A549 (cell line): ENCODE data around the gene ZNF747. TPM values are rescaled to one million over a fixed set of nuclear protein-coding genes. Genes with fewer than 3 reads are reported as not detected.

Source experiments
- ATAC-seq, 2 experiments: fragments of 200-7000 bp in 1 of 2; fragments of >200 bp in 1 of 2; cut with Nextera tagmentation in 1 of 2; cut with Tn5 transposase in 1 of 2; 3 replicates each; pipeline versions ENCODE4 v1.8.0 to v1.9.1; 2018 to 2020; ENCODE audit warnings: mild to moderate bottlenecking in 1 of 2, moderate library complexity in 1 of 2
- CTCF ChIA-PET: fragments of 300-600 bp; sonication (Branson Sonifier 250); formaldehyde crosslinking; extraction: SDS; loops from one replicate; lab custom pipeline; 2021; ENCODE audit warnings: antibody characterized with exemption, inconsistent platforms; lab: Yijun Ruan, JAX
- POLR2A ChIA-PET: fragments of 350-600 bp; formaldehyde crosslinking; extraction: SDS; loops from one replicate; lab custom pipeline; 2021; ENCODE audit warnings: antibody characterized with exemption, inconsistent platforms; lab: Yijun Ruan, JAX
- DNase-seq, 2 experiments: peaks; one replicate each; pipeline versions ENCODE4 v3.0.0 to v3.0.0-alpha.2; 2011 to 2016; ENCODE audit warnings: low read depth in 1 of 2, low spot score in 1 of 2
- FAIRE-seq: peaks from 2 replicates; lab custom pipeline; 2011; peaks lifted over from hg19 to GRCh38; lab: Jason Lieb, UNC
- H3K27ac ChIP-seq, 2 experiments: fragments of >200 bp; sonication (Bioruptor Twin); formaldehyde crosslinking; 3 replicates each; pipeline ENCODE4 v1.5.1; 2016 to 2017
- H3K4me1 ChIP-seq: fragments of >200 bp; sonication (Bioruptor Twin); formaldehyde crosslinking; 3 replicates; pipeline ENCODE4 v1.6.1; 2016
- H3K4me2 ChIP-seq: fragments of >200 bp; sonication (Bioruptor Twin); formaldehyde crosslinking; 3 replicates; pipeline ENCODE4 v1.6.1; 2016
- H3K4me3 ChIP-seq: fragments of >200 bp; sonication (Bioruptor Twin); formaldehyde crosslinking; 3 replicates; pipeline ENCODE4 v1.5.1; 2016
- H3K9me3 ChIP-seq: fragments of >200 bp; sonication (Bioruptor Twin); formaldehyde crosslinking; 3 replicates; pipeline ENCODE4 v1.6.1; 2016
- CBX8 ChIP-seq: fragments of 200-600 bp; sonication (generic); IDR thresholded peaks from 2 replicates; pipeline ENCODE4 v1.6.1; 2016
- CEBPB ChIP-seq, 2 experiments: fragments of >200 bp in 1 of 2; sonication (Bioruptor Twin) in 1 of 2; formaldehyde crosslinking in 1 of 2; IDR thresholded peaks; 2 replicates each; pipeline ENCODE4 v1.6.1; 2012 to 2016
- ELK1 ChIP-seq: fragments of 150-350 bp; IDR thresholded peaks from 2 replicates; pipeline ENCODE4 v1.6.1; 2014; ENCODE audit warnings: low read depth, mild to moderate bottlenecking, low read length
- EP300 ChIP-seq, 2 experiments: fragments of >200 bp; sonication (Bioruptor Twin); formaldehyde crosslinking; IDR thresholded peaks; 2 replicates in 1 of 2; 3 replicates in 1 of 2; pipeline ENCODE4 v1.6.1; 2016 to 2017
- ESRRA ChIP-seq: fragments of 150-350 bp; IDR thresholded peaks from 2 replicates; pipeline ENCODE4 v1.6.1; 2014; ENCODE audit warnings: mild to moderate bottlenecking, low read length, borderline replicate concordance
- FOSB ChIP-seq: fragments of 250-450 bp; sonication (Bioruptor Pico); IDR thresholded peaks from 2 replicates; pipeline ENCODE4 v1.5.0; 2020; ENCODE audit warnings: mild to moderate bottlenecking, moderate library complexity
- HMGXB4 ChIP-seq: fragments of 250-450 bp; sonication (Bioruptor Pico); IDR thresholded peaks from 2 replicates; pipeline ENCODE4 v1.5.0; 2021; ENCODE audit warnings: mild to moderate bottlenecking, moderate library complexity, borderline replicate concordance
- HOXA7 ChIP-seq: fragments of 250-450 bp; sonication (Bioruptor Pico); IDR thresholded peaks from 2 replicates; pipeline ENCODE4 v1.5.0; 2020; ENCODE audit warnings: mild to moderate bottlenecking, moderate library complexity
- JUNB ChIP-seq: fragments of >200 bp; sonication (Bioruptor Twin); formaldehyde crosslinking; IDR thresholded peaks from 2 replicates; pipeline ENCODE4 v1.6.1; 2016
- KDM5A ChIP-seq: fragments of 200-600 bp; sonication (generic); IDR thresholded peaks from 2 replicates; pipeline ENCODE4 v1.6.1; 2016; ENCODE audit warnings: antibody characterized with exemption, mild to moderate bottlenecking
- MAFK ChIP-seq: fragments of 450-650 bp; IDR thresholded peaks from 2 replicates; pipeline ENCODE4 v1.6.1; 2014; ENCODE audit not compliant: partially characterized antibody
- NFE2L2 ChIP-seq: fragments of 150-350 bp; conservative IDR thresholded peaks from 2 replicates; pipeline ENCODE4 v1.6.1; 2014; ENCODE audit warnings: low read length
- NPAS2 ChIP-seq: fragments of 250-450 bp; sonication (Bioruptor Pico); IDR thresholded peaks from 2 replicates; pipeline ENCODE4 v1.8.0; 2022; ENCODE audit warnings: mild to moderate bottlenecking, moderate library complexity, borderline replicate concordance
- PBX3 ChIP-seq: IDR thresholded peaks from 2 replicates; pipeline ENCODE4 v1.6.1; 2012
- PHF8 ChIP-seq: fragments of 200-600 bp; sonication (generic); IDR thresholded peaks from 2 replicates; pipeline ENCODE4 v1.6.1; 2016; ENCODE audit warnings: low read depth, mild to moderate bottlenecking, antibody characterized with exemption, moderate library complexity, borderline replicate concordance
- ZC3H11A ChIP-seq: fragments of 450-650 bp; IDR thresholded peaks from 2 replicates; pipeline ENCODE4 v1.6.1; 2014; ENCODE audit warnings: antibody characterized with exemption, mild to moderate bottlenecking
- ZNF302 ChIP-seq: fragments of 250-450 bp; sonication (Bioruptor Pico); IDR thresholded peaks from 2 replicates; pipeline ENCODE4 v1.9.0; 2021; ENCODE audit warnings: inconsistent platforms, mild to moderate bottlenecking, moderate library complexity
- WGBS: methylation state at CpG from one replicate; pipeline ENCODE4 v1.1.6; 2017; ENCODE audit errors: missing lambda C conversion rate; 5-methylcytosine and 5-hydroxymethylcytosine counted together
- polyA plus RNA-seq, 4 experiments: library from polyadenylated mRNA; depleted of rRNA in 3 of 4; stranded (reverse); fragments of >200 nt; fragmentation: RNase III in 1 of 4; extraction: RNeasy Plus Mini Kit Qiagen cat#74134 plus additional on column Dnase treatment in 1 of 4; gene quantifications; 2 replicates in 3 of 4; 3 replicates in 1 of 4; pipeline ENCODE4 v1.2.3, GENCODE V29; 2011 to 2017
- TF ChIP-seq, protein P1 (sequence below): fragments of 200-600 bp; sonication (generic); IDR thresholded peaks from 2 replicates; pipeline ENCODE4 v1.6.1; 2016; ENCODE audit warnings: antibody characterized with exemption, mild to moderate bottlenecking, moderate library complexity
- TF ChIP-seq, protein P2 (sequence below): fragments of 450-650 bp; IDR thresholded peaks from 2 replicates; pipeline ENCODE4 v1.6.1; 2014; ENCODE audit warnings: antibody characterized with exemption
- TF ChIP-seq, protein P3 (sequence below): fragments of >200 bp; sonication (Bioruptor Twin); formaldehyde crosslinking; IDR thresholded peaks from 2 replicates; pipeline ENCODE4 v1.6.1; 2016
- TF ChIP-seq, protein P4 (sequence below): fragments of 250-450 bp; sonication (Bioruptor Pico); IDR thresholded peaks from 2 replicates; pipeline ENCODE4 v1.5.0; 2020; ENCODE audit warnings: low read depth, mild to moderate bottlenecking, moderate library complexity

ZNF747 gene
- polyA plus RNA-seq, 2 of the 4 experiments (the other 2 are of a cell fraction) = 4.8 to 5.0 TPM

DNA sequence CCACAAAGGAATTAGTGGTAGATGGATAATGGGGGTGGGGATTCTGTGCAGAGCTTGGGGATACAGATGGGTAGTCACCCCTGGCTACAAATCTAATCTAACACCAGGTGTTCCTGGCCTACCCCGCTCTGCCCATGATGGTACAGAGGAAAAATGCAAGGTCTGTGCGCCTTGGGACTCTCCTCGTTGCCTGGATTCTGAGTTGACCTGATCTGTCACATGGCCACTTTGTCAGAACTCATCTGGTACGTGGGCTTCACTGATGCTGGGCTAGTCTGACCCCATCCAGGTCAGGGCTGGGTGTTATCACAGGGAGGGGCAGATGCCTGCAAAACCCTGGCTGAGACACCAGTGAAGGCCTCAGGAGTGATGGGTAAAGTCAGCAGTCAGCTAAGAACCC lies 18.3 kb upstream of the ZNF747 start:
- no peaks in the 10 kb centered on the region for H3K9me3 ChIP-seq
- H3K4me2 ChIP-seq = no peak overlapping the region
- H3K27ac ChIP-seq = no peak overlapping the region
- ATAC-seq = no peak
- TF ChIP-seq EP300 (IDR thresholded peaks at IDR 0.05) (no peak), MAFK (no peak), CBX8 (no peak), PHF8 (no peak), HMGXB4 (CRISPR knock-in tag) (no peak), NPAS2 (CRISPR knock-in tag) (no peak), ELK1 (no peak), ZNF302 (CRISPR knock-in tag) (no peak)
- TF ChIP-seq, protein P1, sequence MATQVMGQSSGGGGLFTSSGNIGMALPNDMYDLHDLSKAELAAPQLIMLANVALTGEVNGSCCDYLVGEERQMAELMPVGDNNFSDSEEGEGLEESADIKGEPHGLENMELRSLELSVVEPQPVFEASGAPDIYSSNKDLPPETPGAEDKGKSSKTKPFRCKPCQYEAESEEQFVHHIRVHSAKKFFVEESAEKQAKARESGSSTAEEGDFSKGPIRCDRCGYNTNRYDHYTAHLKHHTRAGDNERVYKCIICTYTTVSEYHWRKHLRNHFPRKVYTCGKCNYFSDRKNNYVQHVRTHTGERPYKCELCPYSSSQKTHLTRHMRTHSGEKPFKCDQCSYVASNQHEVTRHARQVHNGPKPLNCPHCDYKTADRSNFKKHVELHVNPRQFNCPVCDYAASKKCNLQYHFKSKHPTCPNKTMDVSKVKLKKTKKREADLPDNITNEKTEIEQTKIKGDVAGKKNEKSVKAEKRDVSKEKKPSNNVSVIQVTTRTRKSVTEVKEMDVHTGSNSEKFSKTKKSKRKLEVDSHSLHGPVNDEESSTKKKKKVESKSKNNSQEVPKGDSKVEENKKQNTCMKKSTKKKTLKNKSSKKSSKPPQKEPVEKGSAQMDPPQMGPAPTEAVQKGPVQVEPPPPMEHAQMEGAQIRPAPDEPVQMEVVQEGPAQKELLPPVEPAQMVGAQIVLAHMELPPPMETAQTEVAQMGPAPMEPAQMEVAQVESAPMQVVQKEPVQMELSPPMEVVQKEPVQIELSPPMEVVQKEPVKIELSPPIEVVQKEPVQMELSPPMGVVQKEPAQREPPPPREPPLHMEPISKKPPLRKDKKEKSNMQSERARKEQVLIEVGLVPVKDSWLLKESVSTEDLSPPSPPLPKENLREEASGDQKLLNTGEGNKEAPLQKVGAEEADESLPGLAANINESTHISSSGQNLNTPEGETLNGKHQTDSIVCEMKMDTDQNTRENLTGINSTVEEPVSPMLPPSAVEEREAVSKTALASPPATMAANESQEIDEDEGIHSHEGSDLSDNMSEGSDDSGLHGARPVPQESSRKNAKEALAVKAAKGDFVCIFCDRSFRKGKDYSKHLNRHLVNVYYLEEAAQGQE = no peak
- TF ChIP-seq, protein P2, sequence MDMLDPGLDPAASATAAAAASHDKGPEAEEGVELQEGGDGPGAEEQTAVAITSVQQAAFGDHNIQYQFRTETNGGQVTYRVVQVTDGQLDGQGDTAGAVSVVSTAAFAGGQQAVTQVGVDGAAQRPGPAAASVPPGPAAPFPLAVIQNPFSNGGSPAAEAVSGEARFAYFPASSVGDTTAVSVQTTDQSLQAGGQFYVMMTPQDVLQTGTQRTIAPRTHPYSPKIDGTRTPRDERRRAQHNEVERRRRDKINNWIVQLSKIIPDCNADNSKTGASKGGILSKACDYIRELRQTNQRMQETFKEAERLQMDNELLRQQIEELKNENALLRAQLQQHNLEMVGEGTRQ = no peak
- TF ChIP-seq, all 56 proteins: peak for 0
- 92% methylated on average over 4 of the region's 4 CpGs for WGBS
- ChIA-PET CTCF (interaction anchor here (2.3 to 3.0 kb wide), 2 partner anchors 18 to 76 kb away, joined by 5 to 10 read pairs; no protein-coding TSS in a partner anchor), POLR2A (no interaction called here)
- peaks cover 15% of the 10 kb centered on the region for H3K4me1 ChIP-seq
- FAIRE-seq (no peak), DNase-seq (no peak)
- H3K4me3 ChIP-seq = no peak overlapping the region

- POLR2A ChIA-PET = interaction anchor here (0.7 kb wide), 2 partner anchors 16 to 25 kb away, joined by 3 to 7 read pairs; no protein-coding TSS in a partner anchor
- 89% methylated on average over 3 of the region's 3 CpGs for WGBS
- peaks cover 11% of the 10 kb centered on the region for H3K4me1 ChIP-seq
- H3K27ac ChIP-seq = no peak overlapping the region
- DNase-seq (no peak), ATAC-seq (no peak), FAIRE-seq (no peak)
- H3K9me3 ChIP-seq = no peaks in the 10 kb centered on the region
- H3K4me2 ChIP-seq = no peak overlapping the region
- TF ChIP-seq NFE2L2 (no peak), ZNF302 (CRISPR knock-in tag) (no peak), MAFK (no peak), FOSB (CRISPR knock-in tag) (no peak), CEBPB (IDR thresholded peaks at IDR 0.05) (no peak), PBX3 (no peak), ESRRA (no peak), HOXA7 (CRISPR knock-in tag) (no peak), PHF8 (no peak), ZC3H11A (no peak), KDM5A (no peak), JUNB (no peak)
- TF ChIP-seq, protein P3, sequence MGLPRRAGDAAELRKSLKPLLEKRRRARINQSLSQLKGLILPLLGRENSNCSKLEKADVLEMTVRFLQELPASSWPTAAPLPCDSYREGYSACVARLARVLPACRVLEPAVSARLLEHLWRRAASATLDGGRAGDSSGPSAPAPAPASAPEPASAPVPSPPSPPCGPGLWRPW = no peak
- TF ChIP-seq, protein P4, sequence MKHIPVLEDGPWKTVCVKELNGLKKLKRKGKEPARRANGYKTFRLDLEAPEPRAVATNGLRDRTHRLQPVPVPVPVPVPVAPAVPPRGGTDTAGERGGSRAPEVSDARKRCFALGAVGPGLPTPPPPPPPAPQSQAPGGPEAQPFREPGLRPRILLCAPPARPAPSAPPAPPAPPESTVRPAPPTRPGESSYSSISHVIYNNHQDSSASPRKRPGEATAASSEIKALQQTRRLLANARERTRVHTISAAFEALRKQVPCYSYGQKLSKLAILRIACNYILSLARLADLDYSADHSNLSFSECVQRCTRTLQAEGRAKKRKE (CRISPR knock-in tag) = no peak
- no peak overlapping the region for H3K4me3 ChIP-seq
- CTCF ChIA-PET = interaction anchor here (0.6 to 2.3 kb wide), 5 partner anchors 15 to 82 kb away, joined by 3 to 5 read pairs (median 3); no protein-coding TSS in a partner anchor
Observed at GRCh38 chr16:30551781-30552180, 17.1 kb upstream of the ZNF747 start.
